GM23248 (cell line): ENCODE data around the gene KRT14.

Source experiments
- EZH2 ChIP-seq: fragments of 200-600 bp; sonication (generic); IDR thresholded peaks from 2 replicates; pipeline ENCODE4 v1.6.1; 2018; ENCODE audit warnings: antibody characterized with exemption, mild to moderate bottlenecking; ENCODE audit not compliant: insufficient read depth, poor library complexity, severe bottlenecking
- EZH2phosphoT487 ChIP-seq: fragments of 200-600 bp; sonication (generic); IDR thresholded peaks from 2 replicates; pipeline ENCODE4 v1.6.1; 2018; ENCODE audit warnings: antibody characterized with exemption, moderate library complexity, mild to moderate bottlenecking, low read depth; ENCODE audit not compliant: insufficient read depth

DNA sequence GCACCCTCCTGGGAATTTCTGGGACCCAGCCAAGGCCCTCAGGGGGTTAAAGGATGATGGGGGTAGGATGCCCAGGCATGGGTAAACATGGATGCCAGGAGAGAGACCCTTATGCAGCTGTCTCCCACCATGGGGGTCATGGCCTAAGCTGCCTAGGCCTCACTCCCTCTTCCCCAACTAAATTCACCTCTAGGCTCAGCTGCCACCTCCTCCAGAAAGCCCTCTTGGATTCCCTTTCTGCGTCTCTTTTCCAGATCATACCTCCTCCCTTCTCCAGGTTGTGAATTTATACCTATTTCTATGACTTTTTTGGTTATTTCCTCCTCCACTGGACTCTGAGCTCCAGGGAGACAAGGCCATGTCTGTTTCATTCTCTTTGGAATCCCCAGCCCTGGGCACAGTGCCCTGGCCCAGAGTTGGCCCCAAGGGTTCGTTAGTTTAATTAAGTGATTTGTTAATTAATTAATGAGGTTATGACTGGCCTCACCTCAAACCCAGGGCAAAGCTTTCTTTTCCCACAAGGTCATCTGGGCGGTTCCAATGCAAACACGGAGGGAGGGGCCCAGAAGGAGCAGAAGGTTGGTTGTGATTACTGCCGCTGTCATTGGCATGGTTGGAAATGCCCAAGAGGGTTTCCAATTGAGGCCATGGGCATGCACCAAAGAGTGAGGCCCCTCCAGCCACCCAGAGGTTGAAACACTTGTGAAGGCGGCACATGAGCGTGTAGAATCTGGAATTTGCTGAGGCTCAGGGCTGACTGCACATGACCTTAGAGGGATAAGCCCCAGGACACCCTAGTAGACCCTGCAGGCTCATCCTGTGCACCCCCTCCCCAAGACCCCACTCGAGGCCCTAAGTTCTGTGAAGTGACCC, 44.6 kb upstream of the KRT14 start:
- TF ChIP-seq EZH2 (no peak), EZH2phosphoT487 (no peak)
